HCT116 (cell line): ENCODE data around the gene MYBPC2. TPM values are rescaled to one million over a fixed set of nuclear protein-coding genes. Genes with fewer than 3 reads are reported as not detected.

Experiments
- ATAC-seq: fragments of 200-7000 bp; cut with Tn5 transposase; 2 replicates; pipeline ENCODE4 v1.9.1; 2020; ENCODE audit warnings: mild to moderate bottlenecking, moderate library complexity
- BruUV-seq: library from RNA; stranded (reverse); fragments of 400-500 nt; replicated peaks from 2 replicates; lab custom pipeline; 2021; lab: Mats Ljungman, UMichigan
- CTCF ChIA-PET: fragments of 300-600 bp; sonication (Branson Sonifier 250); formaldehyde crosslinking; loops from one replicate; lab custom pipeline; 2021; ENCODE audit warnings: antibody characterized with exemption; lab: Charles Lee
- POLR2A ChIA-PET: fragments of 300-600, 350-600 bp; sonication (Branson Sonifier 250); formaldehyde crosslinking; loops from one replicate; lab custom pipeline; 2021; ENCODE audit warnings: antibody characterized with exemption; lab: Charles Lee
- RAD21 ChIA-PET, 2 experiments: fragments of 300-600 bp; sonication (Branson Sonifier 250); formaldehyde crosslinking; loops; one replicate each; lab custom pipeline; 2023; ENCODE audit warnings: low total read pairs in 2 of 2; ENCODE audit not compliant: uncharacterized antibody in 2 of 2, unreplicated experiment in 2 of 2, low non-redundant PET in 1 of 2; lab: Charles Lee
- DNase-seq: peaks from one replicate; pipeline ENCODE4 v3.0.0-alpha.2; 2010; ENCODE audit warnings: low read depth, low spot score
- H2AFZ ChIP-seq: fragments of 200-600 bp; shearing (Covaris generic), sonication (generic); 2 replicates; pipeline ENCODE4 v1.6.1; 2017; ENCODE audit warnings: low read depth, mixed run types, mixed read lengths, antibody characterized with exemption, low read length; ENCODE audit not compliant: poor library complexity, severe bottlenecking
- H3K27ac ChIP-seq: 2 replicates; pipeline ENCODE4 v1.5.1; 2012; ENCODE audit warnings: low read depth, low read length
- H3K27me3 ChIP-seq: fragments of 200-600 bp; sonication (generic); 2 replicates; pipeline ENCODE4 v1.6.1; 2016; ENCODE audit warnings: mixed run types, low read length, mixed read lengths; ENCODE audit not compliant: insufficient read depth
- H3K36me3 ChIP-seq, 2 experiments: fragments of 200-500 bp in 1 of 2; fragments of 200-600 bp in 1 of 2; sonication (Bioruptor generic) in 1 of 2; sonication (generic) in 1 of 2; 2 replicates each; pipeline versions ENCODE4 v1.5.1 to v1.6.1; 2014 to 2016; ENCODE audit warnings: low read length in 2 of 2, inconsistent platforms in 1 of 2, mixed read lengths in 1 of 2, mixed run types in 1 of 2; ENCODE audit not compliant: insufficient read depth in 2 of 2, control insufficient read depth in 1 of 2
- H3K4me1 ChIP-seq, 2 experiments: fragments of 200-600 bp in 1 of 2; sonication (generic) in 1 of 2; 2 replicates each; pipeline versions ENCODE4 v1.5.1 to v1.6.1; 2012 to 2017; ENCODE audit warnings: low read length in 2 of 2, inconsistent platforms in 1 of 2, mild to moderate bottlenecking in 1 of 2, mixed read lengths in 1 of 2, mixed run types in 1 of 2, moderate library complexity in 1 of 2; ENCODE audit not compliant: insufficient read depth in 2 of 2, control insufficient read depth in 1 of 2
- H3K4me2 ChIP-seq: fragments of 200-600 bp; sonication (generic); 2 replicates; pipeline ENCODE4 v1.6.1; 2017; ENCODE audit warnings: mixed run types, low read length, mixed read lengths
- H3K4me3 ChIP-seq, 2 experiments: fragments of 200-600 bp in 1 of 2; sonication (generic) in 1 of 2; replicated peaks in 1 of 2; 2 replicates each; pipeline ENCODE4 v1.5.1; 2011 to 2016; ENCODE audit warnings: low read length in 2 of 2, control low read depth in 1 of 2, low read depth in 1 of 2, mild to moderate bottlenecking in 1 of 2, mixed read lengths in 1 of 2, mixed run types in 1 of 2
- H3K79me2 ChIP-seq: fragments of 200-600 bp; sonication (generic); 2 replicates; pipeline ENCODE4 v1.6.1; 2017; ENCODE audit warnings: mild to moderate bottlenecking, mixed run types, low read length, moderate library complexity, mixed read lengths; ENCODE audit not compliant: insufficient read depth
- H3K9ac ChIP-seq: fragments of 200-600 bp; sonication (generic); 2 replicates; pipeline ENCODE4 v1.6.1; 2016; ENCODE audit warnings: low read length, mixed read lengths
- H3K9me2 ChIP-seq: fragments of 200-600 bp; sonication (generic), shearing (Covaris generic); 2 replicates; pipeline ENCODE4 v1.6.1; 2017; ENCODE audit warnings: mixed run types, mild to moderate bottlenecking, moderate library complexity; ENCODE audit not compliant: insufficient read depth
- H3K9me3 ChIP-seq, 2 experiments: fragments of 200-500 bp in 1 of 2; fragments of 200-600 bp in 1 of 2; sonication (Bioruptor generic) in 1 of 2; sonication (generic) in 1 of 2; 2 replicates each; pipeline ENCODE4 v1.6.1; 2014 to 2017; ENCODE audit warnings: low read length in 2 of 2, mixed read lengths in 2 of 2, inconsistent platforms in 1 of 2, low read depth in 1 of 2, mild to moderate bottlenecking in 1 of 2, mixed run types in 1 of 2, moderate library complexity in 1 of 2; ENCODE audit not compliant: control insufficient read depth in 1 of 2, insufficient read depth in 1 of 2
- H4K20me1 ChIP-seq: fragments of 200-600 bp; sonication (generic), shearing (Covaris generic); 2 replicates; pipeline ENCODE4 v1.6.1; 2017; ENCODE audit warnings: mixed run types, mild to moderate bottlenecking, moderate library complexity; ENCODE audit not compliant: insufficient read depth
- CEBPB ChIP-seq: IDR thresholded peaks from 2 replicates; pipeline ENCODE4 v1.6.1; 2012; ENCODE audit warnings: low read depth
- CTCF ChIP-seq, 3 experiments: fragments of 200-600 bp in 1 of 3; sonication (generic) in 1 of 3; IDR thresholded peaks in 2 of 3; conservative IDR thresholded peaks in 1 of 3; 2 replicates each; pipeline ENCODE4 v1.5.1; 2012 to 2017; ENCODE audit warnings: low read depth in 2 of 3, low read length in 2 of 3, antibody characterized with exemption in 1 of 3, borderline replicate concordance in 1 of 3, control low read depth in 1 of 3, mild to moderate bottlenecking in 1 of 3, mixed read lengths in 1 of 3, mixed run types in 1 of 3, moderate library complexity in 1 of 3; ENCODE audit not compliant: insufficient read depth in 1 of 3
- EGR1 ChIP-seq: IDR thresholded peaks from 2 replicates; pipeline ENCODE4 v1.6.1; 2012; ENCODE audit warnings: low read depth
- ELF1 ChIP-seq: IDR thresholded peaks from 2 replicates; pipeline ENCODE4 v1.6.1; 2012; ENCODE audit warnings: low read depth, borderline replicate concordance
- EZH2phosphoT487 ChIP-seq: fragments of 200-600 bp; IDR thresholded peaks from 2 replicates; pipeline ENCODE4 v1.6.1; 2018; ENCODE audit warnings: antibody characterized with exemption, borderline replicate concordance
- JUND ChIP-seq: IDR thresholded peaks from 2 replicates; pipeline ENCODE4 v1.6.1; 2012
- POLR2A ChIP-seq: IDR thresholded peaks from 2 replicates; pipeline ENCODE4 v1.7.0; 2011; ENCODE audit warnings: borderline replicate concordance; ENCODE audit not compliant: insufficient read depth, insufficient read length; ENCODE audit errors: extremely low read depth
- RAD21 ChIP-seq: IDR thresholded peaks from 2 replicates; pipeline ENCODE4 v1.6.1; 2012; ENCODE audit warnings: low read depth, mild to moderate bottlenecking
- REST ChIP-seq: IDR thresholded peaks from 2 replicates; pipeline ENCODE4 v1.6.1; 2012; ENCODE audit warnings: low read depth
- SP1 ChIP-seq: IDR thresholded peaks from 2 replicates; pipeline ENCODE4 v1.6.1; 2012; ENCODE audit warnings: low read depth
- ZBTB33 ChIP-seq: IDR thresholded peaks from 2 replicates; pipeline ENCODE4 v1.6.1; 2011; ENCODE audit warnings: mild to moderate bottlenecking, low read length, moderate library complexity; ENCODE audit not compliant: insufficient replicate concordance; ENCODE audit errors: extremely low read depth
- ZNF274 ChIP-seq: fragments of 200-500 bp; sonication (Bioruptor generic); IDR thresholded peaks from 2 replicates; pipeline ENCODE4 v1.6.1; 2014; ENCODE audit warnings: mild to moderate bottlenecking, low read depth, low read length, inconsistent platforms
- intact Hi-C: fragments of 100-400 bp; cut with micrococcal nuclease; formaldehyde crosslinking; loops from 2 replicates; pipeline ENCODE4 v1.10.0; 2022
- total RNA-seq: library from RNA; stranded (reverse); gene quantifications from one replicate; pipeline ENCODE4 v1.2.1, GENCODE V29; 2021; ENCODE audit not compliant: unreplicated experiment

MYBPC2 gene
- total RNA-seq, 1 experiment from 2014 or later: not detected

GRCh38 chr19:50457300-50457699 lies 24.6 kb downstream of the MYBPC2 start:
- TF ChIP-seq EGR1 (no peak), ELF1 (no peak)
- intact Hi-C loops: no loop called here
- DNase-seq (no peak), ATAC-seq (no peak)
- Histone ChIP-seq H3K4me3 (no peak overlapping the region), H3K27me3 (no peaks in the 10 kb centered on the region), H3K9ac (no peak overlapping the region), H3K4me1 (peaks cover 7 to 24% of the 10 kb centered on the region in 2 experiments), H3K27ac (no peak overlapping the region), H3K79me2 (no peaks in the 10 kb centered on the region), H2AFZ (no peak overlapping the region), H3K4me2 (no peak overlapping the region), H4K20me1 (no peaks in the 10 kb centered on the region), H3K9me2 (no peaks in the 10 kb centered on the region), H3K36me3 (no peaks in the 10 kb centered on the region), H3K9me3 (no peaks in the 10 kb centered on the region)
- ChIA-PET CTCF (interaction anchor here (0.6 kb wide), 1 partner anchor 248 kb away, joined by 3 read pairs; no protein-coding TSS in a partner anchor), POLR2A (interaction anchor here (0.7 kb wide), 1 partner anchor 115 kb away, joined by 3 read pairs; no protein-coding TSS in a partner anchor), RAD21 (no interaction called here)
- BruUV-seq: no TSS peak

GRCh38 chr19:50458396-50459066 lies 25.8 kb downstream of the MYBPC2 start:
- Histone ChIP-seq H4K20me1 (no peaks in the 10 kb centered on the region), H3K27ac (no peak overlapping the region), H3K4me2 (no peak overlapping the region), H3K79me2 (no peaks in the 10 kb centered on the region), H3K9ac (no peak overlapping the region), H3K4me3 (no peak overlapping the region), H3K9me3 (no peaks in the 10 kb centered on the region), H3K36me3 (no peaks in the 10 kb centered on the region), H2AFZ (no peak overlapping the region), H3K9me2 (no peaks in the 10 kb centered on the region), H3K4me1 (peaks cover 7 to 26% of the 10 kb centered on the region in 2 experiments), H3K27me3 (no peaks in the 10 kb centered on the region)
- intact Hi-C loops: no loop called here
- CTCF ChIA-PET: no interaction called here
- RAD21 ChIA-PET: no interaction called here
- POLR2A ChIA-PET: no interaction called here
- no TSS peak for BruUV-seq
- DNase-seq (no peak), ATAC-seq (no peak)
- no peak for TF ChIP-seq CTCF (IDR thresholded peaks at IDR 0.05 in 2 of 3, conservative IDR thresholded peaks at IDR 0.05 in 1 of 3; ENCODE audit: borderline replicate concordance in 1 of 3, insufficient read depth in 1 of 3, low read depth in 2 of 3, low read length in 2 of 3)
- no peak for TF ChIP-seq CEBPB
- no peak for TF ChIP-seq ELF1
- no peak for TF ChIP-seq JUND
- TF ChIP-seq POLR2A: no peak
- TF ChIP-seq RAD21: no peak
- TF ChIP-seq EZH2phosphoT487: no peak
- TF ChIP-seq SP1: no peak
- TF ChIP-seq ZNF274: no peak
- TF ChIP-seq ZBTB33: no peak
- TF ChIP-seq REST: no peak
